T-helper 2 cell treated with Interferon-gamma antibody and Interleukin-4, amounts not matched to agents 5 μg/mL and 100 μg/mL, for 36 hours (primary cell): ENCODE data around the gene MAP3K5.

Experiments used
- DNase-seq: peaks from one replicate; pipeline ENCODE4 v3.0.0; 2021; ENCODE audit warnings: low spot score
- H3K27ac Mint-ChIP-seq: one replicate; pipeline ENCODE4 v1.8.0; 2021; ENCODE audit warnings: mild to moderate bottlenecking, mixed read lengths
- H3K27me3 Mint-ChIP-seq: one replicate; pipeline ENCODE4 v1.8.0; 2021; ENCODE audit warnings: low read depth, mixed read lengths
- H3K36me3 Mint-ChIP-seq: one replicate; pipeline ENCODE4 v1.8.0; 2021; ENCODE audit warnings: low read depth, mixed read lengths
- H3K4me1 Mint-ChIP-seq: one replicate; pipeline ENCODE4 v1.8.0; 2021; ENCODE audit warnings: low read depth, mixed read lengths
- H3K4me3 Mint-ChIP-seq: one replicate; pipeline ENCODE4 v1.8.0; 2022; ENCODE audit warnings: mild to moderate bottlenecking, moderate library complexity, mixed read lengths
- H3K9me3 Mint-ChIP-seq: one replicate; pipeline ENCODE4 v1.8.0; 2021; ENCODE audit warnings: mixed read lengths

The MAP3K5 gene

GRCh38 chr6:136773473-136773796, 18.8 kb downstream of the MAP3K5 start:
- H3K4me1 Mint-ChIP-seq = peaks cover 31% of the 10 kb centered on the region
- no peaks in the 10 kb centered on the region for H3K27me3 Mint-ChIP-seq
- H3K27ac Mint-ChIP-seq = peak overlapping the region; percentile 3
- no peak for DNase-seq
- peaks cover 13% of the 10 kb centered on the region for H3K36me3 Mint-ChIP-seq
- H3K9me3 Mint-ChIP-seq = no peaks in the 10 kb centered on the region
- no peak overlapping the region for H3K4me3 Mint-ChIP-seq

DNA sequence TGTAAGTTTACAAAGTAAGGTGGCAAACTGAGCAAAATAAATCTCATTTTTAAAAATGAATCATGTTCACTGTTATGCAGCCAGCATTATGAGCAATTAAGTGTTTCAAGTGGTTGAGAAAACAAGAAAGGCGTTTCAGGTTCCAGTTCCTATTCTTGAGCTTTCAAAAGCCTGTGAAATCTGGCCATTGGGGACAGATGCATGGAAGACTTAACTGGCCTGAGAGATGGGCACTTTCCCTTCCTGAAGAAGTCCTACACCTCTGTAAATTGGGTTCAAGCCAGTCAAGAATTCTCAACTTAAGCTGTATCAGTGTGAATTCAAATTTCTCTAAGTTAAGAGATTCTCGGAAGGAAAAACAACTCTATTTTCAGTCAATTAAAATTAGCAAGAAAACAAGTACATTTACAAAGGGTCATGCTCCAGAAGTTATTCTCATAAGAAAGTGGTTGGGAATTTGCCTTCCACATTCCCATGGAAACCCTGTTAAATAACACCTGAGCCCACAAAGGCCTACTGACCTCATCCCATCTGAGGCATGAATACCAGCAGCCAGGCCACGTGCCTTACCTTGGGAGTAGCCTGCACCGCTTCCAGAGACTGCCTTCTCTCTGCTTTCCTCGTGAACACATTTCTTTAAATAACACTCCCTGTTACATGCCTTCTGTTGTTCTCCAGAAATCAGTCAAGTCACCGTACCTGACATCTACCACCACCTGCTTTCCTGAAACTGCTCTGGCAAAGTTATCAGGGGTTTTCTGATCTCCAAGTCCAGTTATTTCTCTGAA, 19.4 kb downstream of the MAP3K5 start:
- Mint-ChIP-seq H3K4me3 (no peak overlapping the region), H3K4me1 (peaks cover 33% of the 10 kb centered on the region), H3K27ac (peak overlapping the region; percentile 3), H3K9me3 (no peaks in the 10 kb centered on the region), H3K36me3 (peaks cover 13% of the 10 kb centered on the region), H3K27me3 (no peaks in the 10 kb centered on the region)
- no peak for DNase-seq

DNA sequence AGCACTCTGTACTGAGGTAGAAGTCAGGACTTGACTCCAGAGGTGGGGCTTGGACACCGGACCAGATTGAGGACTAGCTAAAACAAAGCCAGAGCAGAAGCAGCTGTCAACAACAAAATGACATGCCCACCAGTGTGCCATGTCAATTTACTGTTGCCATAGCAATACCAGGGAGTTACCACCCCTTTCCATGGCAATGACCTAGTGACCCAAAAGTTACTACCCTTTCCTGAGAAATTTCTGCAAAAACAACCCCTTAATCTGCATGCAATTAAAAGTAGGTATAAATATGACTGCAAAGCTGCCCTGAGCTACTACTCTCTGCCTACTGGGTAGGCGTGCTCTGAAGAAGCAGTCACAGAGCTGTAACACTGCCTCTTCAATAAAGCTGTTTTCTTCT, 21.0 kb downstream of the MAP3K5 start:
- Mint-ChIP-seq H3K4me1 (peaks cover 42% of the 10 kb centered on the region), H3K4me3 (no peak overlapping the region)

GRCh38 chr6:136769759-136770158, 22.5 kb downstream of the MAP3K5 start:
- no peaks in the 10 kb centered on the region for H3K9me3 Mint-ChIP-seq
- no peak overlapping the region for H3K27ac Mint-ChIP-seq

More for the DNA sequence above, 21.0 kb downstream of the MAP3K5 start:
- no peaks in the 10 kb centered on the region for H3K9me3 Mint-ChIP-seq
- peaks cover 16% of the 10 kb centered on the region for H3K36me3 Mint-ChIP-seq
- no peak for DNase-seq
- H3K27ac Mint-ChIP-seq = no peak overlapping the region
- no peaks in the 10 kb centered on the region for H3K27me3 Mint-ChIP-seq

DNA sequence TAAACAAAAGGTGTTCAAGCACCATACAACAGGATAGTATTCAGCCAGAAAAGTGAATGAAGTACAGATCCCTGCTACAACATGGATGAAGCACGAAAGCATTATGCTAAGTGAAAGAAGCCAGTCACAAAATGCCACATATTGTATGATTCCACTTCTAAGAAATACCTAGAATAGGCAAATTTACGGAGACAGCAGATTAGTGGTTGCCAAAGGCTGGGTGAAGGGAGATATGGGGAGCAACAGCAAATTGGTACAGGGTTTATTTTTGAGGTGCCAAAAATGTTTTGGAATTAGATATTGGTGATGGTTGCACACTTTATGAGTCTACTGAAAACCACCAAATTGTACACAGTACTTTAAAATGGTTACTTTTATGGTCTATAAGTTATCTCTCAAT, 23.2 kb downstream of the MAP3K5 start:
- no peaks in the 10 kb centered on the region for H3K9me3 Mint-ChIP-seq
- no peak overlapping the region for H3K27ac Mint-ChIP-seq
- no peaks in the 10 kb centered on the region for H3K27me3 Mint-ChIP-seq
- H3K4me1 Mint-ChIP-seq = peaks cover 46% of the 10 kb centered on the region
- H3K36me3 Mint-ChIP-seq = peaks cover 14% of the 10 kb centered on the region
- H3K4me3 Mint-ChIP-seq = no peak overlapping the region
- no peak for DNase-seq

More at GRCh38 chr6:136769759-136770158, 22.5 kb downstream of the MAP3K5 start:
- Mint-ChIP-seq H3K4me3 (no peak overlapping the region), H3K36me3 (peaks cover 17% of the 10 kb centered on the region), H3K4me1 (peaks cover 45% of the 10 kb centered on the region), H3K27me3 (no peaks in the 10 kb centered on the region)
- no peak for DNase-seq

- H3K9me3 Mint-ChIP-seq = no peaks in the 10 kb centered on the region
- DNase-seq = no peak
- H3K36me3 Mint-ChIP-seq = peaks cover 7% of the 10 kb centered on the region
- H3K27me3 Mint-ChIP-seq = no peaks in the 10 kb centered on the region
- H3K4me3 Mint-ChIP-seq = peak overlapping the region; percentile 17
- H3K4me1 Mint-ChIP-seq = peaks cover 51% of the 10 kb centered on the region
- H3K27ac Mint-ChIP-seq = peak overlapping the region; percentile 35
Observed at GRCh38 chr6:136767570-136768309, 24.5 kb downstream of the MAP3K5 start.

GRCh38 chr6:136767103-136767502, 25.2 kb downstream of the MAP3K5 start:
- H3K9me3 Mint-ChIP-seq = no peaks in the 10 kb centered on the region
- H3K27ac Mint-ChIP-seq = no peak overlapping the region
- peak overlapping the region; percentile 43 for H3K4me3 Mint-ChIP-seq
- peaks cover 5% of the 10 kb centered on the region for H3K36me3 Mint-ChIP-seq
- DNase-seq = no peak
- no peaks in the 10 kb centered on the region for H3K27me3 Mint-ChIP-seq
- peaks cover 53% of the 10 kb centered on the region for H3K4me1 Mint-ChIP-seq

- Mint-ChIP-seq H3K27ac (no peak overlapping the region), H3K4me3 (no peak overlapping the region), H3K4me1 (peaks cover 62% of the 10 kb centered on the region), H3K9me3 (no peaks in the 10 kb centered on the region), H3K36me3 (peaks cover 5% of the 10 kb centered on the region), H3K27me3 (no peaks in the 10 kb centered on the region)
- DNase-seq = no peak
Observed at GRCh38 chr6:136766274-136766673, 26.0 kb downstream of the MAP3K5 start.

DNA sequence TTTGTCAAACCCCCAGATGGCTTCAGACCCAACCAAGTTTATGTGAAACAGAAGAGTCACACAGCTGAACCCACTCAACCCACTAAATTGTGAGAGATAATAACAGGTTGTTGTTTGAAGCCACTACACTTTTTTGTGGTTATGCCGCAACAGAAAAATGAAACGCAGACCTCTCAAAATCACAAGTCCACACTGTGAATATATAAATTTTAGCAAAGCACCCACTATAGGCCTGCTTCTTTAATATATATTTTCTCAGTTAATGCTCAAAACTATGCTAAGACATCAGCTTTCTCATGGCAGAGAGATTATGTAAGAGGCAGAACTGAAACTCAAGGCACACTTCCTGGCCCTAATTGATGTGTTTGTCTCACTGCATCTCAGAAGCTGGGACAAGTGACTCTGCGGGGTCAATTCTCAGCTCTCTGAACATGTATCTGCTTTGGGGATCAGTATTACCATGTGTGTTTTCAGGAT, 27.7 kb downstream of the MAP3K5 start:
- Mint-ChIP-seq H3K36me3 (peaks cover 5% of the 10 kb centered on the region), H3K27ac (peak overlapping the region; percentile 22), H3K4me3 (peak overlapping the region; percentile 47), H3K4me1 (peaks cover 68% of the 10 kb centered on the region), H3K9me3 (no peaks in the 10 kb centered on the region), H3K27me3 (no peaks in the 10 kb centered on the region)
- no peak for DNase-seq

- Mint-ChIP-seq H3K36me3 (peaks cover 5% of the 10 kb centered on the region), H3K4me1 (peaks cover 66% of the 10 kb centered on the region), H3K27me3 (no peaks in the 10 kb centered on the region), H3K9me3 (no peaks in the 10 kb centered on the region), H3K4me3 (peak overlapping the region; percentile 47), H3K27ac (peak overlapping the region; percentile 22)
- DNase-seq = no peak
Observed at GRCh38 chr6:136763716-136764516, 28.4 kb downstream of the MAP3K5 start.

DNA sequence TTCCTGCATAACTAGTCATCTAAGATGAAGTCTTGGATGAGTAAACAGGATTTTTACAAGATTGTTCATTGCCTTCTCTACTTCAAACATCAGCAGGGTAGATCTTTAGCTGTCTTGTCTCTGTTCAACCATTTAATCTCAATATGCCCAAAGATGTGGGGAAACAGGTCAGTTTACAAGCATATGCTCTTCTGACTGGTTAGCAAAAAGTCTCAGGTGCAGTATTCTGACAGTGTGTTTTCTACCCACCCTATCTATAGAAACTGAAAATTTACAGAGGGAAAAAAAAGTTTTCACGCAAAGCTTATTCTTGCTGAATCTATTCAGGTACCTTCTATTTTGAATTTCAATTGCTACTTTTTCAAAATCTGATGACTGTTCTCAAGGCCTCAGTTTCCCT, 29.0 kb downstream of the MAP3K5 start:
- peaks cover 5% of the 10 kb centered on the region for H3K36me3 Mint-ChIP-seq
- H3K9me3 Mint-ChIP-seq = no peaks in the 10 kb centered on the region
- no peak overlapping the region for H3K27ac Mint-ChIP-seq
- H3K4me1 Mint-ChIP-seq = peaks cover 67% of the 10 kb centered on the region
- peak overlapping the region; percentile 5 for H3K4me3 Mint-ChIP-seq
- no peaks in the 10 kb centered on the region for H3K27me3 Mint-ChIP-seq
- DNase-seq = no peak

- Mint-ChIP-seq H3K4me3 (peak overlapping the region; percentile 82), H3K36me3 (peaks cover 2% of the 10 kb centered on the region), H3K27ac (peak overlapping the region; percentile 76), H3K9me3 (no peaks in the 10 kb centered on the region), H3K4me1 (peaks cover 60% of the 10 kb centered on the region), H3K27me3 (no peaks in the 10 kb centered on the region)
- DNase-seq = no peak
Observed at GRCh38 chr6:136762022-136762975, 30.0 kb downstream of the MAP3K5 start.
